Skin of body (tissue), 2 donors: ENCODE results near the gene C5AR1. TPM values are rescaled to one million over a fixed set of nuclear protein-coding genes. Genes with fewer than 3 reads are reported as not detected.
A peak's percentile ranks its signal among the peaks of the same experiment; 100 is the strongest.
"Not testable (repeated sequence)": the region's sequence is repeated elsewhere in the genome, so short reads cannot be mapped to it uniquely, and the experiment has no call there.

Source experiments
- DNase-seq: peaks from one replicate; lab custom pipeline; 2025; lab: John Stamatoyannopoulos, UW
- total RNA-seq: library from RNA; depleted of rRNA; stranded (reverse); fragments of >200 nt; gene quantifications from one replicate; pipeline ENCODE4 v1.2.3, GENCODE V29; 2014

Gene C5AR1
- total RNA-seq, 1 donor from 2014 or later = 3.3 TPM

DNA sequence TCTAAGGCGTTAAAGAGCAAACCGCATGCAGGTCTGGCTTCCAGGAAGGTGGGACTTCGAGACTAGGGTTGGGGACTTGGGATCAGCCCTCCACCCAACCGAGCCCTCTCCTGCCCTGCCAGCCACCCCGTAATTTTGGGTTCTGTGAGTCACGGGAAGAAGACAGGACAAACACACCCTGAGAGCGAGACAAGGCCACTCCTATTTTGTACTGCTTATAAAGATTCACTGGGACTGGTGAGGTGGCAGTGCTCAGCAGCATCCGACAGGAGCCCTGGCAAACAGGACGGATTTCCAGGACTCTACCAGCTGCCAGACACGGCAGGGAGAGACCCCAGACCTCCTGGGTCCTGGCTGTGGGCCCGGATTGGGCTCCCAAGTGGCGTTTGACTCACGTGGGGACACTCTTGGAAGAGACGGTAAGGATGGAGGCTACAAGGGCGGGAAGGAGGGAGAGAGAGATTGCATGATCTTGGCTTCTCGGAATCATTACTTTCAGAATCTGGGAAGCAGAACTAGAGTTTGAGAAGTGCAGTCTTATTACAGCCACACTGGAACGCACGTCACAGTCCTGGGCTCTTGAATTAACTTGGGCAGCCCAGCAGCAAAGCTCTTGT is 22.4 kb downstream of the C5AR1 start, which contains the start of gene C5AR2:
Gene C5AR2 (plus strand): TSS at position 245 of the 617 bp plus-strand sequence. CDS start 8,625 bp downstream, outside the sequence.
- no peak for DNase-seq

DNA sequence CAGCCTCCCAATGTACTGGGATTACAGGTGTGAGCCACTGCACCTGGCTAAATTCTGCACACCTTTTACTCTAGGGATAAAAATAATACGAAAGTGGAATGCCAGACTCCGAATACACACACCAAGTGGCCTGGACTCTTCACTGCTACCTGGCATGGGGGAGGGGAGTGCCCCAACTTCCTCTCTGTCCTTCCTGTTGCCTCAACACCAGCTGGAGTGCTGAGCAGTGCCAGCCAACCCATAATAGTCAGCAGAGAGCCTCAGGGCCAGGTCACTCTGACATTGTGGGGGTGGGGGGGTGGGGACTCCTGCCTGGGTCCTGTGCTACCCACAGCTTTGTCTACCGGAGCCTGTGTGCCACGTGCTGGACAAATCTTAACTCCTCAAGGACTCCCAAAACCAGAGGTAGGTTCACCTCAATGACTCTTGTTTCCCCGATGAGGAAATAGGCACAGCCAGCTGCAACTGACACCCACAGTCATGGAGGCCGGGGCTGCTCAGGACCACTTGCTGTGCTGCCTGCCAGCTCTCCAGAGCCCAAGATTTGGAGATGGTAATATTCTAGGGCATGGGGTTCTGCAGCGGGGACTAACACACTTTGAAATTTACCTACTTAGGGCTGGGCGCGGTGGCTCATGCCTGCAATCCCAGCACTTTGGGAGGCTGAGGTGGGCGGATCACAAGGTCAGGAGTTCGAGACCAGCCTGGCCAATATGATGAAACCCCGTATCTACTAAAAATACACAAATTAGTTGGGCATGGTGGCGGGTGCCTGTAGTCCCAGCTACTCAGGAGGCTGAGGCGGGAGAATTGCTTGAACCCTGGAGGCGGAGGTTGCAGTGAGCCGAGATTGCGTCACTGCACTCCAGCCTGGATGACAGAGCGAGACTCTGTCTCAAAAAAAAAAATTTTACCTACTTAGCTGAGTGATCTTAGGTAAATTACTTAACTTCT is 27.4 kb downstream of the C5AR1 start:
- not testable (repeated sequence) for DNase-seq

DNA sequence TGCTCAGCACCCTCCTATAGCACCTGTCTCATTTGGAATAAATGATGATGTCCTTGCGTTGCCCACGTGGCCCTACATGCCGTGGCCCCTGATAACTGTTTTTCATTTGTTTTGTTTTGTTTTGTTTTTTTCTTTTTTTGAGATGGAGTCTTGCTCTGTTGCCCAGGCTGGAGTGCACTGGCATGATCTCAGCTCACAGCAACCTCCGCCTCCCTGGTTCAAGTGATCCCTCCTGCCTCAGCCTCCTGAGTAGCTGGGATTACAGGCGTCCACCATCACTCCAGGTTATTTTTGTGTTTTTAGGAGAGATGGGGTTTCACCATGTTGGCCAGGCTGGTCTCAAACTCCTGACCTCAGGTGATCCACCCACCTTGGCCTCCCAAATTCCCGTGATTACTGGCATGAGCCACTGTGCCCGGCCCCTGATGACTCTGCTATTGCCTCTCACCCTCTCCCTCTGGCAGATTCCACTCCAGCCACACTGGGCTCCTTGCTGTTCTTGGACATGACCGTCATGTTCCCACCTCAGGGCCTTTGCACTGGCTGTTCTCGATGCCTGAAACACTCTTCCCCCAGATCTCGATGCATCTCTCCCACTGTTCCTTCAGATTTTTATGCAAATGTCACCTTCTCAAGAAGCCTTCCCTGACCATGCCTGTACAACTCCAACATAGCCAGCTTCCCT is 29.7 kb downstream of the C5AR1 start:
- no peak for DNase-seq

DNA sequence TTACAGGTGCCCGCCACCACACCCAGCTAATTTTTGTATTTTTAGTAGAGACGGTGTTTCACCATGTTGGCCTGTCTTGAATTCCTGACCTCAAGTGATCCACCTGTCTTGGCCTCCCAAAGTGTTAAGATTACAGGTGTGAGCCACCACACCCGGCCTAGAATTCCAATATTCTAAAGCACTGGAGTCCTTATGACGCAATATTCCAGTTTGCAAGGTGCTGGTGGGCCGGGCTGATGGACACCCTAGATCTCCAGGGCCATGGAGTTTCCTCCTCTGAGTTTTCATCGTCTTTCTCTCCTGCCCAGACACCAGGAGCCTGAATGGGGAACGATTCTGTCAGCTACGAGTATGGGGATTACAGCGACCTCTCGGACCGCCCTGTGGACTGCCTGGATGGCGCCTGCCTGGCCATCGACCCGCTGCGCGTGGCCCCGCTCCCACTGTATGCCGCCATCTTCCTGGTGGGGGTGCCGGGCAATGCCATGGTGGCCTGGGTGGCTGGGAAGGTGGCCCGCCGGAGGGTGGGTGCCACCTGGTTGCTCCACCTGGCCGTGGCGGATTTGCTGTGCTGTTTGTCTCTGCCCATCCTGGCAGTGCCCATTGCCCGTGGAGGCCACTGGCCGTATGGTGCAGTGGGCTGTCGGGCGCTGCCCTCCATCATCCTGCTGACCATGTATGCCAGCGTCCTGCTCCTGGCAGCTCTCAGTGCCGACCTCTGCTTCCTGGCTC is 31.0 kb downstream of the C5AR1 start:
- no peak for DNase-seq

DNA sequence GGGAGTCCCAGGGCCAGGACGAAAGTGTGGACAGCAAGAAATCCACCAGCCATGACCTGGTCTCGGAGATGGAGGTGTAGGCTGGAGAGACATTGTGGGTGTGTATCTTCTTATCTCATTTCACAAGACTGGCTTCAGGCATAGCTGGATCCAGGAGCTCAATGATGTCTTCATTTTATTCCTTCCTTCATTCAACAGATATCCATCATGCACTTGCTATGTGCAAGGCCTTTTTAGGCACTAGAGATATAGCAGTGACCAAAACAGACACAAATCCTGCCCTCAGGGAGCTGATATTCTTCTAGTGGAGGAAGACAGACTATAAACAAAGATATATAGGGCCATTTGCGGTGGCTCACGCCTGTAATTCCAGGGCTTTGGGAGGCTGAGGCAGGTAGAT is 32.1 kb downstream of the C5AR1 start:
- DNase-seq = no peak

DNA sequence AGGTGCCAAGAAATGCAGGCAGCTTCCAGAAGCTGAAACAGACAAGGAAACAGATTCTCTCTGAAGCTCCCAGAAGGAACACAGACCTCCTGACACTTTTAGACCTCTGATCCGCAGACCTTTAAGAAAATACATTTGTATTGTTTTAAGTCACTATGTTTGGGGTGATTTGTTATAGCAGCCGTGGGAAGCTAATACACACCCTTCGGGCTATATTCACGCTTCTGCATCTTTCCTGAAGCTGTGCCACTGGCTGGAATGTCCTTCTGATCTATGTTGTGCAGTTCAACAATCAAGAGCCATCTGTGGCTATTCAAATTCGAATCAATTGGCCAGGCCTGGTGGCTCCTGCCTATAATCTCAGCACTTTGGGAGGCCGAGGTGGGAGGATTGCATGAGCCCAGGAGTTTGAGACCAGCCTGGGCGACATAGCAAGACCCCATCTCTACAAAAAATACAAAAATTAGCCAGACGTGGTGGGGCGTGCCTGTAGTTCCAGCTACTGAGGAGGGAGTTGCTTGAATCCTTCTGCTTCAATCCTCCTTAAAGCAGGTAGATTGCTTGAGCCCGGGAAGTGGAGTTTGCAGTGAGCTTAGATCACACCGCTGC is 33.6 kb downstream of the C5AR1 start:
- no peak for DNase-seq

DNA sequence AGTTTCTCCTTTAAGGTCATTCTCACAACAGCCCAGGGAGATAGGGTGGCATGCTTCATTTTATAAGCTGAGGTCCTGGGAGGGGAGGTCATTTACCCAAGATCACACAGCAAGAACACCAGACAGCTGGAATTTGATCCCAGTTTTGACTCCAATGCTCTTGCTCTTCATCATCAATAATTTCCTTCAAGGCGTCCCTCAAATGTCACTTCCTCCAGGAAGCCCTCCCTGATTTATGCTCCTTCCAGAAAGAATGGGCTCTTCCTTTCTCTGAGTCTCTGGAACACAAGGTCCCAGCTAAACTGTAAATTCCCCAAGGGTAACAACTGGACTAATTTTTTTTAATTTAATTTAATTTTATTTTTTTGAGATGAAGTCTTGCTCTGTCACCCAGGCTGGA is 34.8 kb downstream of the C5AR1 start:
- no peak for DNase-seq

DNA sequence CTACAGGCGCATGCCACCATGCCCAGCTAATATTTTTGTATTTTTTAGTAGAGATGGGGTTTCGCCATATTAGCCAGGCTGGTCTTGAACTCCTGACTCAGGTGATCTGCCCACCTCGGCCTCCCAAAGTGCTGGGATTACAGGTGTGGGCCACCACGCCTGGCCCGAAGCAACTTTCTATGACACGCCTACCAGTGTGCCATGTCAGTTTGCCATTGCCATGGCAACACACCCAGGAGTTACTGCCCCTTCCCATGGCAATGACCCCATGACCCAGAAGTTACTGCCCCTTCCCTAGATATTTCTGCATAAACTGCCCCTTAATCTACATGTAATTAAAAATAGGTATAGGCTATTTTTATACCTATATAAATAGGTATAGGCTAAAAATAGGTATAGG is 36.4 kb downstream of the C5AR1 start:
- DNase-seq = not testable (repeated sequence)

DNA sequence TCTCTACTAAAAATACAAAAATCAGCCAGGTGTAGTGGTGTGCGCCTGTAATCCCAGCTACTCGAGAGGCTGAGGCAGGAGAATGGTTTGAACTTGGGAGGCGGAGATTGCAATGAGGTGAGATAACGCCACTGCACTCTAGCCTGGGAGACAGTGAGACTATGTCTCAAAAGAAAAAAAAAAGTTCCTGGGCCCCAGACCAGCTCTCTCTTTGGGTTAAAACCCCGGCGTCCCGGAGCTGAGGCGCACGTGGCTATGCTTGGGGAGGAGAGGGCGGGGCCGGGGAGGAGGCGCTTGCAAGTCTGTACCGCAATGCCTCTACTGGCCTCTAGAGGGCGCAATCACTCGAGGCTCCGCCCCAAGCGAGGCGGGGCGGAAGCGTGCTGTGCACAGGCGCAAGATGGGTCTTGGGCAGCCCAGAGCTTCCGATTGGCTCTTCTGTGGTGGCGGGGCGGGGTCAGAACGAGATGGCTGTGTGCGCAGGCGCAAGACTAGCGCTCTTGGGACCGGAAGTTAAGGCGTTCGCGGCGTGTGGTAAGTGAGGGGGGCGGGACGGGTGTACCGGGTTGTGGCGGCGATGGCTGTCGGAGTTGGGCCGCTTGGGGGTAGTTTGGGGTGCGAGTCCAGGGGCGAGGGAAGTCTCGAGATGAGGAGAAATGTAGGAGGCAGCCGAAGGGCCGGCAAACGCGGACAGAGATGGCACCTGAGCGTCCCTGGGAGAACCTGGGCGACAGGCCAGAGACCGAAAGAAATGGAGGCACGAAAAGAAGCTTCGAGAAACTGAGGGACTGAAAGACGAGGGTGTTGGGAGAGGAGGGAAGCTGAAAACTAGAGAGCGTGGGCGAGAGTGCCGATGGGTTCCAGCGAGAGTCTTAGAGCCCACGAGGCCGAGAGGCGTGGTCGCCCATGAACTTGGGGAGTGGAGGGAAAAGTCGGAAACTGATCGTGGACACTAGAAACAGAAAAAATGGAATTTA is 39.4 kb downstream of the C5AR1 start, which contains the start of gene DHX34:
Gene DHX34 (plus strand): TSS at position 497 of the 977 bp plus-strand sequence. CDS start 3,716 bp downstream, outside the sequence.
- DNase-seq = peak; percentile 99

DNA sequence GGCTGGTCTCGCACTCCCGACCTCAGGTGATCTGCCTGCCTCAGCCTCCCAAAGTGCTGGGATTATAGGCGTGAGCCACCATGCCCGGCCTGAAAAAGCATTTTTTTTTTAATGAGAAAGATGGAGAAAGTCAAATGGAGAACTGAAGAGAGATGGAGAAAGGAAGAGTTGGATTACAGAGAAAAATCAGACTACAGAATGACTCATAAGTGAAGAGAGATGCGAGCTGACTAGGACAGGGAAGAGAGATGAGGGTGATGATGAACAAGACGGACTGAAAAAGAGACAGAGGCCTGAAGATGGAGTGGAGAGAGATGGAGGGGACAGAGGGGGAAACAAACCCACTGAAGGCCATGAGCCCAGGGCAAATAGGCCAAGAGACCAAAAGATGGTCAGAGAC is 41.0 kb downstream of the C5AR1 start:
- DNase-seq = no peak

DNA sequence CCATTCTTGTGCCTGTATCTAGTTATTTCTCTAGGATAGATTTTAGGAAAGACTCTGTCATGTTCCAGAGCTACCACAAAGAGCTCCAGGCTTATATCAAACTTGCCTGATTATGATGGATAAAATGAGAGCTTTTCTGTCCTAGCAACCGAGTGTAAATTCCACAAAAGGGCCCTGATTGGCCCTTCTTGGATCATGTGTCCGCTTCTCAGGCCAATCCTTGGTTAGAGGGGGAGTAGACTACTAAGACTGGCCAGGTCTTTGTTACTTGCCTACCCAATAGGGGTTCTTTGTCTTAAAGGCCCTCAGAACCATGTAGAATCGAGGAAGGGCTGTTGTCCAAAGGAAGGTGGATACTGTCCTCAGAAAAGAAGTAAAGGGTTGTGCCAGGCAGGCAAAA is 41.9 kb downstream of the C5AR1 start:
- no peak for DNase-seq

DNA sequence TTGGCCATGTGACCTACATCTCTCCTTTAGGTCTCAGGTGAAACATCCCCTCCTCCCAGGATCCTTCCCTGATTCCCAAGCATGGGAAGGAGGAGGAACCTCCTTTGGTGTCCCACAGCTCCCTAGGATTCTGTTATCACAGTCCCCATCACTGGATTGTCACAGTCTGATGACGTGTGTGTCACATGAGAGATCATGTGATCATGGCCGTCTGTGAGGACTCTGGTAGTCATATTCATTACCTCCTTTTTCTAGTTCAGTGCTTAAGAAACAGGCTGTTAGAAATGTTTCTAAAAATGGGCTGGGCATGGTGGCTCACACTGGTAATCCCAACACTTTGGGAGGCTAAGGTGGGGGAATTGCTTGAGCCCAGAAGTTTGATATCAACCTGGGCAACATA is 42.4 kb downstream of the C5AR1 start:
- DNase-seq = no peak

DNA sequence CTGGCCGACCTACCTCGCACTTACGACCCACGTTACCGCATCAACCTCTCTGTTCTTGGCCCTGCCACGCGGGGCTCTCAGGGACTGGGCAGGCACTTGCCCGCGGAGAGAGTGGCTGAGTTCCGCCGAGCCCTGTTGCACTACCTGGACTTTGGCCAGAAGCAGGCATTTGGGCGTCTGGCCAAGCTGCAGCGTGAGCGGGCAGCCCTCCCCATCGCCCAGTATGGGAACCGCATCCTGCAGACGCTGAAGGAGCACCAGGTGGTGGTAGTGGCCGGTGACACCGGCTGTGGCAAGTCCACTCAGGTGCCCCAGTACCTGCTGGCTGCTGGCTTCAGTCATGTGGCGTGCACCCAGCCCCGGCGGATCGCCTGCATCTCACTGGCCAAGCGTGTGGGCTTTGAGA is 43.6 kb downstream of the C5AR1 start:
- no peak for DNase-seq

DNA sequence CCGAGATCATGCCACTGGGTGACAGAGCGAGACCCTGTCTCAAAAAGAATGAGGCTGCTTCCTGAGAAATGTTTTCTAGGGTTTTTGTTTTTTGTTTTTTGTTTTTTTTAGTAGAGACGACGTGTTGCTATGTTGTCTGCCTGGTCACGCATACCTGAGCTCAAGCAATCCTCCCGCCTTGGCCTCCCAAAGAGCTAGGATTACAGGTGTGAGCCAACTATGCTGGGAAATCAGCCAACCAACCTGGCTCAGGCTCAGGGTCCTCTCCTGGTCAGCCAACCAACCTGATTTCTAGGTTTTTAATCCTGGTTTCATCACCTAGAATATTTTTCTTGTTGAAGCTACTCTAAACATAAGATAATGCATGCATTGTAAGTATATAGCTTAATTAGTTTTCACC is 47.2 kb downstream of the C5AR1 start:
- no peak for DNase-seq

DNA sequence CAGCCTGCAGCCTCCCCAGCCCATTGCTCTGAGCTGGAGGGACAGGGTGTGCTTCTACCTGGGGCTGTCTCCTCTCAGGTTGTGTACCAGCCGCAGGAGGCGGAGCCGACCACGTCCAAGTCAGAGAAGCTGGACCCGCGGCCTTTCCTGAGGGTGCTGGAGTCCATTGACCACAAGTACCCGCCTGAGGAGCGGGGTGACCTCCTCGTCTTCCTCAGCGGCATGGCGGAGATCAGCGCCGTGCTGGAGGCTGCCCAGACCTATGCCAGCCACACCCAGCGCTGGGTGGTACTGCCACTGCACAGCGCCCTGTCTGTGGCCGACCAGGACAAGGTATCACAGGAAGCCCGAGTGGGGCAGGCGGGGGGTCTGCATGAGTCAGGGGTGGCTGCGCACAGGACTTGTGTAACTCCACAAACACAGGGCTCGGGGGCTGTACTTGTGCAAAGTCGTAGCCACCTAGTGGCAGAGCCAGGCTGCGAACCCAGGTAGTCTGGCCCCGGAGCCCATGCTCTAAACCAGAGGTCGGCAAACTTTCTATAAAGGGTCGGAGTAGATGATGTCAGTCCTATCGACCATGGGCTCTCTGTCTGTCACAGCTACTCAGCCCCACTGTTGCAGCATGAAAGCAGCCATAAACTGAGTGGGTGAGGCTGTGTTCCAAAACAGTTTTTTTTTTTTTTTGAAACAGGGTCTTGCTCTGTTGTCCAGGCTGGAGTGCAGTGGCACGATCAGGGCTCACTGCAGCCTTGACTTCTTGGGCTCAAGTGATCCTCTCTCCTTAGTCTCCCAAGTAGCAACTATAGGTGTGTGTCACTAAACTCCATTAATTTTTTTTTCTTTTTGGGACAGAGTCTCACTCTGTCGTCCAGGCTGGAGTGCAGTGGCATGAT is 48.4 kb downstream of the C5AR1 start:
- no peak for DNase-seq

DNA sequence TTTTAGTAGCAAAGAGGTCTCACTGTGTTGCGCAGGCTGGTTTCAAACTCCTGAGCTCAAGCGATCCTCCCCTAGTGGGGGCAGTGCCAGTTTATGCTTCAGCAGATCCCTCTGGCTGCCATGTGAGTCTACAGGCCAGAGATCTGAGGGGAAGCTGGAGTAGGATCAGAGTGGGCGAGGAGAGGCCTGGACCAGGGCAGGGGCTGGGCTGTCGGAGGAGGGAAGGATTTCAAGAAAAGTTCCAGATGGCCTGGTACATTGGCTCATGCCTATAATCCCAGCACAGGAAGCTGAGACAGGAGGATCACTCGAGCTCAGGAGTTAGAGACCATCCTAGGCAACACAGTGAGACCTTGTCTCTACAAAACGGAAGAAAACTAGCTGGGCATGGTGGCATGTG is 49.3 kb downstream of the C5AR1 start:
- no peak for DNase-seq

DNA sequence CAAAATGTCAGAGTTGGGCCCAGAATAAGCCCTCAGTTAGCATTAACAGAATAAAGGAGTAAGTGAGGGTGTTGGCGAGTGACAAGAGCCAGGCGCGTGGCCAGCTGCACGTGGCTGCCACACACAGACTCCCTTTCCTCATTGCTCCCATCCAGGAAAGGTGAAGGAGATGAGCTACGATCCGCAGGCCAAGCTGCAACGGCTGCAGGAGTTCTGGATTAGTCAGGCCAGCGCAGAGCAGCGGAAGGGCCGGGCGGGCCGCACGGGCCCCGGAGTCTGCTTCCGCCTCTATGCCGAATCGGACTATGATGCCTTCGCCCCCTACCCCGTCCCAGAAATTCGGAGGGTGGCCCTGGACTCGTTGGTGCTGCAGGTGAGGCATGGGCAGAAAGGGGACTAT is 52.7 kb downstream of the C5AR1 start:
- DNase-seq = no peak

DNA sequence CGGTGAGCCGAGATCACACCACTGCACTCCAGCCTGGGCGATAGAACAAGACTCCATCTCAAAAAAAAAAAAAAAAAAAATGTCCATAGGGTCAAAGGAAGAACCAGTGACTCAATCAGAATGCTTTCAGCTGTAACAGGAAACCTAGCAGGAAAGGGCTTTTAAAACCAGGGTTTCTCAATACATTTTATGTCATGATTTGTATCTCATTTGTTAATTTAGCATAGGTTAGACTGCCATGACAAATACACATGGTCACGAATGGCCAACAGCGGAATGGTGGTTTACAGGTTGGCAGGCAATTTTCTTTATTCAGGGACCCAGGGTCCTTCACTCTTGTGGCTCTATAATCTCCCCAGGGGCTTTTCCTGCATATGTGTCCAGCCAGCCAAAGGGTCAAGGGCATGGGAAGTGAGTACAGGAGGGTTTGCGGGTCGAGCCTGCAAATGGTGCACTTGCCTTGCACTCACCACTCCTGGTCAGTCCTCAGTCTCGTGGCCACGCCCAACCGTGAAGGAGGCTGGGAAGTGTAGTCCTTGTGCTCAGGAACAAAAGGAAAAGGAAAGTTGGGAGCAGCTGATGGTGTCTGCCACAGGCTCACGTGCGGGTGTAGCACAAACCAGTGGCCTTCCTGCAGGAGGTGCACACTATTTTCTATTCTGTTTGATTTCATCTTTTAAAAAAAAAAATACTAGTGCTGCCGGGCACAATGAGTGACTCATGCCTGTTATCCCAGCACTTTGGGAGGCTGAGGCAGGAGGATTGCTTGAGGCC is 54.3 kb downstream of the C5AR1 start:
- no peak for DNase-seq
